Measurements from ENCODE around the gene NUMBL.

NUMBL gene

GRCh38 chr19:40690693-40691420 lies 406 bp upstream of the NUMBL start:
- peak; percentile 74 for DNase-seq (ENCODE audit: low read depth, low spot score)

GRCh38 chr19:40689339-40690049 lies 957 bp downstream of the NUMBL start:
- DNase-seq (ENCODE audit: low read depth, low spot score) = no peak

GRCh38 chr19:40688987-40689338 lies 1.5 kb downstream of the NUMBL start:
- DNase-seq (ENCODE audit: low read depth, low spot score) = no peak

- DNase-seq (ENCODE audit: low read depth, low spot score) = no peak
Observed at GRCh38 chr19:40688309-40688708, 2.1 kb downstream of the NUMBL start.

- no peak for DNase-seq (ENCODE audit: low read depth, low spot score)
Observed at GRCh38 chr19:40687525-40688016, 2.9 kb downstream of the NUMBL start.

- no peak for DNase-seq (ENCODE audit: low read depth, low spot score)
Observed at GRCh38 chr19:40686882-40687524, 3.4 kb downstream of the NUMBL start.

GRCh38 chr19:40685563-40685962 lies 4.9 kb downstream of the NUMBL start:
- no peak for DNase-seq (ENCODE audit: low read depth, low spot score)

GRCh38 chr19:40685016-40685526 lies 5.4 kb downstream of the NUMBL start:
- no peak for DNase-seq (ENCODE audit: low read depth, low spot score)

- no peak for DNase-seq (ENCODE audit: low read depth, low spot score)
Observed at GRCh38 chr19:40684280-40684679, 6.2 kb downstream of the NUMBL start.

- DNase-seq (ENCODE audit: low read depth, low spot score) = no peak
Observed at GRCh38 chr19:40683437-40683836, 7.0 kb downstream of the NUMBL start.

- no peak for DNase-seq (ENCODE audit: low read depth, low spot score)
Observed at GRCh38 chr19:40682431-40682964, 8.0 kb downstream of the NUMBL start.

- no peak for DNase-seq (ENCODE audit: low read depth, low spot score)
Observed at GRCh38 chr19:40681039-40681438, 9.4 kb downstream of the NUMBL start.

- DNase-seq (ENCODE audit: low read depth, low spot score) = no peak
Observed at GRCh38 chr19:40677156-40677555, 13.3 kb downstream of the NUMBL start.

GRCh38 chr19:40674291-40674690 lies 16.2 kb downstream of the NUMBL start:
- no peak for DNase-seq (ENCODE audit: low read depth, low spot score)

GRCh38 chr19:40673397-40673796 lies 17.1 kb downstream of the NUMBL start:
- DNase-seq (ENCODE audit: low read depth, low spot score) = no peak

GRCh38 chr19:40672573-40673299 lies 17.7 kb downstream of the NUMBL start:
- DNase-seq (ENCODE audit: low read depth, low spot score) = no peak

- no peak for DNase-seq (ENCODE audit: low read depth, low spot score)
Observed at GRCh38 chr19:40672038-40672437, 18.4 kb downstream of the NUMBL start.

- no peak for DNase-seq (ENCODE audit: low read depth, low spot score)
Observed at GRCh38 chr19:40671404-40671803, 19.0 kb downstream of the NUMBL start.

- DNase-seq (ENCODE audit: low read depth, low spot score) = no peak
Observed at GRCh38 chr19:40668991-40669614, 21.3 kb downstream of the NUMBL start.

GRCh38 chr19:40667602-40668001 lies 22.8 kb downstream of the NUMBL start:
- no peak for DNase-seq (ENCODE audit: low read depth, low spot score)

- no peak for DNase-seq (ENCODE audit: low read depth, low spot score)
Observed at GRCh38 chr19:40666803-40667438, 23.5 kb downstream of the NUMBL start.

Measured in activated naive CD8-positive, alpha-beta T cell treated with anti-CD3 and anti-CD28 coated beads, Interleukin-2, amount 50 U/mL, for 16 hours (primary cell).